ENCODE data around the gene SNRPD1. TPM values are rescaled to one million over a fixed set of nuclear protein-coding genes. Genes with fewer than 3 reads are reported as not detected.
A peak's percentile ranks its signal among the peaks of the same experiment; 100 is the strongest.
"Not testable (repeated sequence)": the region's sequence is repeated elsewhere in the genome, so short reads cannot be mapped to it uniquely, and the experiment has no call there.

Gene SNRPD1
- total RNA-seq (2012; rRNA removed) = 15.1 and 17.5 TPM in 2 replicates

GRCh38 chr18:21612125-21613039 lies at the start of gene SNRPD1:
Gene SNRPD1 (plus strand): TSS chr18:21612314. CDS start chr18:21612430, 116 bp downstream.
- H3K27me3 ChIP-seq (ENCODE audit: control insufficient read depth, insufficient read depth, low read length) = no peaks in the 10 kb centered on the region

GRCh38 chr18:21571772-21572171 lies 40.3 kb upstream of the SNRPD1 start:
- Histone ChIP-seq H3K4me1 (ENCODE audit: control insufficient read depth, insufficient read depth, low read length) (no peaks in the 10 kb centered on the region), H3K9me3 (replicated peaks; ENCODE audit: low read length) (no peaks in the 10 kb centered on the region), H3K9ac (ENCODE audit: low read depth, low read length) (no peak overlapping the region), H3K27me3 (ENCODE audit: control insufficient read depth, insufficient read depth, low read length) (no peaks in the 10 kb centered on the region), H3K4me3 (ENCODE audit: low read length) (no peak overlapping the region), H3K4me2 (ENCODE audit: low read length) (no peak overlapping the region), H3K36me3 (ENCODE audit: insufficient read depth, low read length) (peaks cover 53% of the 10 kb centered on the region)

More at GRCh38 chr18:21612125-21613039, at the start of gene SNRPD1:
- peaks cover 11% of the 10 kb centered on the region for H3K36me3 ChIP-seq (ENCODE audit: insufficient read depth, low read length)
- H3K9ac ChIP-seq (ENCODE audit: low read depth, low read length) = peak within 1 kb of the TSS; percentile 97
- H3K4me2 ChIP-seq (ENCODE audit: low read length) = peak within 1 kb of the TSS; percentile 81
- H3K4me1 ChIP-seq (ENCODE audit: control insufficient read depth, insufficient read depth, low read length) = peaks cover 6% of the 10 kb centered on the region
- H3K4me3 ChIP-seq (ENCODE audit: low read length) = peak within 1 kb of the TSS; percentile 92
- H3K9me3 ChIP-seq (replicated peaks; ENCODE audit: low read length) = no peaks in the 10 kb centered on the region

GRCh38 chr18:21575656-21576055 lies 36.5 kb upstream of the SNRPD1 start:
- Histone ChIP-seq H3K9ac (ENCODE audit: low read depth, low read length) (no peak overlapping the region), H3K27me3 (ENCODE audit: control insufficient read depth, insufficient read depth, low read length) (no peaks in the 10 kb centered on the region), H3K4me2 (ENCODE audit: low read length) (no peak overlapping the region), H3K4me1 (ENCODE audit: control insufficient read depth, insufficient read depth, low read length) (no peaks in the 10 kb centered on the region), H3K36me3 (ENCODE audit: insufficient read depth, low read length) (peaks cover 40% of the 10 kb centered on the region), H3K4me3 (ENCODE audit: low read length) (no peak overlapping the region), H3K9me3 (replicated peaks; ENCODE audit: low read length) (no peaks in the 10 kb centered on the region)

GRCh38 chr18:21584391-21584790 lies 27.7 kb upstream of the SNRPD1 start:
- H3K4me2 ChIP-seq (ENCODE audit: low read length) = no peak overlapping the region
- no peaks in the 10 kb centered on the region for H3K9me3 ChIP-seq (replicated peaks; ENCODE audit: low read length)
- no peak overlapping the region for H3K4me3 ChIP-seq (ENCODE audit: low read length)
- H3K36me3 ChIP-seq (ENCODE audit: insufficient read depth, low read length) = peaks cover 3% of the 10 kb centered on the region
- H3K4me1 ChIP-seq (ENCODE audit: control insufficient read depth, insufficient read depth, low read length) = no peaks in the 10 kb centered on the region
- H3K9ac ChIP-seq (ENCODE audit: low read depth, low read length) = no peak overlapping the region
- no peaks in the 10 kb centered on the region for H3K27me3 ChIP-seq (ENCODE audit: control insufficient read depth, insufficient read depth, low read length)

- not testable (repeated sequence) for H3K36me3 ChIP-seq (ENCODE audit: insufficient read depth, low read length); H3K9ac ChIP-seq (ENCODE audit: low read depth, low read length); H3K4me1 ChIP-seq (ENCODE audit: control insufficient read depth, insufficient read depth, low read length); H3K9me3 ChIP-seq (replicated peaks; ENCODE audit: low read length); H3K27me3 ChIP-seq (ENCODE audit: control insufficient read depth, insufficient read depth, low read length); H3K4me3 ChIP-seq (ENCODE audit: low read length); H3K4me2 ChIP-seq (ENCODE audit: low read length)
Measured at GRCh38 chr18:21592361-21592760, 19.8 kb upstream of the SNRPD1 start.

GRCh38 chr18:21593540-21594257 lies 18.4 kb upstream of the SNRPD1 start:
- H3K4me1 ChIP-seq (ENCODE audit: control insufficient read depth, insufficient read depth, low read length) = peaks cover 2% of the 10 kb centered on the region
- no peak overlapping the region for H3K9ac ChIP-seq (ENCODE audit: low read depth, low read length)
- no peak overlapping the region for H3K4me2 ChIP-seq (ENCODE audit: low read length)
- no peaks in the 10 kb centered on the region for H3K9me3 ChIP-seq (replicated peaks; ENCODE audit: low read length)
- no peaks in the 10 kb centered on the region for H3K27me3 ChIP-seq (ENCODE audit: control insufficient read depth, insufficient read depth, low read length)
- no peak overlapping the region for H3K4me3 ChIP-seq (ENCODE audit: low read length)
- H3K36me3 ChIP-seq (ENCODE audit: insufficient read depth, low read length) = no peaks in the 10 kb centered on the region

- Histone ChIP-seq H3K36me3 (ENCODE audit: insufficient read depth, low read length) (no peaks in the 10 kb centered on the region), H3K9ac (ENCODE audit: low read depth, low read length) (no peak overlapping the region), H3K4me2 (ENCODE audit: low read length) (no peak overlapping the region), H3K4me1 (ENCODE audit: control insufficient read depth, insufficient read depth, low read length) (peaks cover 9% of the 10 kb centered on the region), H3K9me3 (replicated peaks; ENCODE audit: low read length) (no peaks in the 10 kb centered on the region), H3K4me3 (ENCODE audit: low read length) (no peak overlapping the region), H3K27me3 (ENCODE audit: control insufficient read depth, insufficient read depth, low read length) (no peaks in the 10 kb centered on the region)
Measured at GRCh38 chr18:21597620-21598019, 14.5 kb upstream of the SNRPD1 start.

- Histone ChIP-seq H3K27me3 (ENCODE audit: control insufficient read depth, insufficient read depth, low read length) (no peaks in the 10 kb centered on the region), H3K36me3 (ENCODE audit: insufficient read depth, low read length) (no peaks in the 10 kb centered on the region)
Measured at GRCh38 chr18:21598726-21599584, 13.2 kb upstream of the SNRPD1 start.

GRCh38 chr18:21599585-21600525 lies 12.3 kb upstream of the SNRPD1 start:
- no peaks in the 10 kb centered on the region for H3K27me3 ChIP-seq (ENCODE audit: control insufficient read depth, insufficient read depth, low read length)
- peak overlapping the region; percentile 95 for H3K9ac ChIP-seq (ENCODE audit: low read depth, low read length)
- no peaks in the 10 kb centered on the region for H3K9me3 ChIP-seq (replicated peaks; ENCODE audit: low read length)
- no peaks in the 10 kb centered on the region for H3K36me3 ChIP-seq (ENCODE audit: insufficient read depth, low read length)
- H3K4me3 ChIP-seq (ENCODE audit: low read length) = peak overlapping the region; percentile 95
- H3K4me2 ChIP-seq (ENCODE audit: low read length) = peak overlapping the region; percentile 91
- H3K4me1 ChIP-seq (ENCODE audit: control insufficient read depth, insufficient read depth, low read length) = peaks cover 9% of the 10 kb centered on the region

More at GRCh38 chr18:21598726-21599584, 13.2 kb upstream of the SNRPD1 start:
- Histone ChIP-seq H3K4me2 (ENCODE audit: low read length) (peak overlapping the region; percentile 91), H3K9me3 (replicated peaks; ENCODE audit: low read length) (no peaks in the 10 kb centered on the region), H3K4me1 (ENCODE audit: control insufficient read depth, insufficient read depth, low read length) (peaks cover 9% of the 10 kb centered on the region), H3K4me3 (ENCODE audit: low read length) (peak overlapping the region; percentile 95), H3K9ac (ENCODE audit: low read depth, low read length) (peak overlapping the region; percentile 95)

All from skeletal muscle satellite cell (primary cell).